ENCODE results near the gene C1RL.

Gene C1RL

DNA sequence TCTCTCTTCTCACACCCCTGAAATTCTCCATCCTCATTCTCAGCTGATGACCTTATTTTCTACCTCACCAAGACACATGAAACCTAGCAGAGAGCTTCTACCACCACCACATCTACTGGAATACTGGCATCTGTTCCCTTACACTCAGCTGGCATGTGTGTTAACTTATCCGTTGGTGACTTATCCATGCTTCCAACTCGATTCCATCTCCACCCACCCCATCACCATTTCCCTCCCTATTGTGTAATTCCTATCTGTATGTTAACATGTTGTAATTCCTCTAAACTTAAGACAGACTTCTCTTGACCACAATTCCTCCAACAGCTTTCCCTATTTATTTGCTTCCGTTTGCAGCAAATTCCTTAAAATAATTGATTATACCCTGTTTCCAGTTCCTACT is 33.1 kb downstream of the C1RL start:
- H3K4me3 Mint-ChIP-seq: no peak overlapping the region
- H3K9me3 Mint-ChIP-seq: no peaks in the 10 kb centered on the region
- H3K4me1 Mint-ChIP-seq: peaks cover 10% of the 10 kb centered on the region
- no peak overlapping the region for H3K27ac Mint-ChIP-seq
- ATAC-seq: no peak
- H3K36me3 Mint-ChIP-seq: no peaks in the 10 kb centered on the region
- peaks cover 58% of the 10 kb centered on the region for H3K27me3 Mint-ChIP-seq

GRCh38 chr12:7075518-7075917 is 33.5 kb downstream of the C1RL start:
- Mint-ChIP-seq H3K4me1 (peaks cover 10% of the 10 kb centered on the region), H3K36me3 (no peaks in the 10 kb centered on the region), H3K4me3 (no peak overlapping the region), H3K27ac (no peak overlapping the region), H3K27me3 (peaks cover 58% of the 10 kb centered on the region), H3K9me3 (no peaks in the 10 kb centered on the region)
- ATAC-seq: no peak

- Mint-ChIP-seq H3K27ac (no peak overlapping the region), H3K36me3 (no peaks in the 10 kb centered on the region)
Observed at GRCh38 chr12:7073946-7074345, 35.1 kb downstream of the C1RL start.

DNA sequence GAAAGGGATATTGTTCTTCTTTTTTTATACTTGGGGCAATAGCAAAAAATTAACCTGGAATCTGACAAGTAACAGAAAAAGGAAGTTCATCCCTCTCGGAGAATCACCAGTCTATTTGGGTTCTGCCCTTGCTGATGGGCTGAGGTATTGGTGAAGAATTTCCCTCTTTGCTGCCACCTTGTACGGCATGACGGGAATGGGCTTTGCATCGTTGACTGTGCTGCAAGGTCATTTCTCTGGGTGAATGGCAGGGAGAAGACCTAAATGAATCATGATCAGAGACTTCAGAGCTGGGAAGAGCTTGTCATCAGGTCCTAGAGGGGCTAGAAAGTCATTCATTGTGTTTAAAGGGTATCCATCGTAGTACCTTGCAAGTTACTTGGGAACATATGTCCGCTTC is 36.5 kb downstream of the C1RL start:
- no peak overlapping the region for H3K4me3 Mint-ChIP-seq
- no peak for ATAC-seq
- no peaks in the 10 kb centered on the region for H3K36me3 Mint-ChIP-seq
- peaks cover 71% of the 10 kb centered on the region for H3K27me3 Mint-ChIP-seq
- no peak overlapping the region for H3K27ac Mint-ChIP-seq
- H3K9me3 Mint-ChIP-seq: no peaks in the 10 kb centered on the region
- H3K4me1 Mint-ChIP-seq: peaks cover 10% of the 10 kb centered on the region

More at GRCh38 chr12:7073946-7074345, 35.1 kb downstream of the C1RL start:
- H3K4me1 Mint-ChIP-seq: peaks cover 10% of the 10 kb centered on the region
- ATAC-seq: no peak
- no peak overlapping the region for H3K4me3 Mint-ChIP-seq
- H3K9me3 Mint-ChIP-seq: no peaks in the 10 kb centered on the region
- H3K27me3 Mint-ChIP-seq: peaks cover 58% of the 10 kb centered on the region

GRCh38 chr12:7072035-7072434 is 37.0 kb downstream of the C1RL start:
- Mint-ChIP-seq H3K27me3 (peaks cover 71% of the 10 kb centered on the region), H3K27ac (no peak overlapping the region), H3K4me1 (peaks cover 10% of the 10 kb centered on the region), H3K4me3 (no peak overlapping the region), H3K36me3 (no peaks in the 10 kb centered on the region), H3K9me3 (no peaks in the 10 kb centered on the region)
- no peak for ATAC-seq

- Mint-ChIP-seq H3K27ac (no peak overlapping the region), H3K27me3 (peaks cover 46% of the 10 kb centered on the region), H3K4me1 (no peaks in the 10 kb centered on the region), H3K36me3 (no peaks in the 10 kb centered on the region), H3K9me3 (no peaks in the 10 kb centered on the region), H3K4me3 (no peak overlapping the region)
- ATAC-seq: no peak
Observed at GRCh38 chr12:7069386-7069785, 39.6 kb downstream of the C1RL start.

DNA sequence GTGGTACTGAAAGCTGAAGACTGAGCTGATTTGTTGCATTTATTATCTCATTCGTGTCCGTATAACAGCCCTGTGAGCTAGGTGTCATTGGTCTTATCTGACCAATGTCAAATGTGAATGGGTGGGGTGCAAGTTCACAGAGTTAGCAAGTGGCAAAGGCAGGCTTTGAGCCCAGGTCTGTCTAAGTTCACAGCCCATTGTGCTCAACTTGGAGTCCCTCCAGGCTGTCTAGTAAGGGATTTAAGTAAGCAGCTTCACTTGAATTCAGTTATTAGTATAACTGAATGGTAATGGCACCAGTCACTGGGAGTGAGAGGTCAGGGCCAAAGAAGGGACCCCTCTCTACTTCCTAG is 40.0 kb downstream of the C1RL start:
- no peaks in the 10 kb centered on the region for H3K4me1 Mint-ChIP-seq
- H3K36me3 Mint-ChIP-seq: no peaks in the 10 kb centered on the region
- ATAC-seq: no peak
- peaks cover 44% of the 10 kb centered on the region for H3K27me3 Mint-ChIP-seq
- no peak overlapping the region for H3K27ac Mint-ChIP-seq
- no peak overlapping the region for H3K4me3 Mint-ChIP-seq
- H3K9me3 Mint-ChIP-seq: no peaks in the 10 kb centered on the region

DNA sequence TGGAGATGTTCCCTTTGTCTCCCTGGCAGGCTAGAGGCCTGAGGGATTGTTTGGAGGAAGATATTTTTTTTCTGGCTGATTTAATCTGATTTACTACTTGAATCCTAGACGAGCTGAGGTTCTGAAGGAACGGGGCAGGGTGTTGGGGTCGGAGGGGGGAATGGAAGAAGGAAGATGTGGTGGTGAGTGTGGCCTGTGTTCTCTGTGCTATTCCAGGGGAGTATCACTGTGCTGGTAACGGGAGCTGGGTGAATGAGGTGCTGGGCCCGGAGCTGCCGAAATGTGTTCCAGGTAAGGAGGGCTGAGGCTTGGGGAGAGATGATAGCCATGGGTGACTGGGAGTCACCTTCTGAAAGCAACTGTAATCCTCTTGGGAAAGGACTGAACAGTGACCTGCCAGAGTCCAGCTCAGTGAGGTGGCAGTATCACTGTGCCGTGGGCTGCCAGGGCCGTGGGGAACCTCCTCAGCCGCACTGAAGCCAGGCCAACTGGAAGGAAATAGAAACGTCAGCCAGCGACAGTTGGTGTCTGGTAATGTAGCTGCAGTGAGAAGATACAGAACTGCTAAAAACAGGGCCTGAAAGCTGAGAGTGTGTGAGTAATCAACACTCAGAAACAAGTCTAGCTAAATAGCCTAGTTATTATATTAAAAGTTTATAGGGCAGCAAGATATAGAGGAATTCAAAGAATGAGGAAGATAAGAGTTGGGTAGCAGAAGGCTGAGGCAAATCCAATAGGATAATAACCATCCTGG is 40.6 kb downstream of the C1RL start:
- Mint-ChIP-seq H3K9me3 (no peaks in the 10 kb centered on the region), H3K27ac (no peak overlapping the region), H3K36me3 (no peaks in the 10 kb centered on the region), H3K4me3 (no peak overlapping the region), H3K27me3 (peaks cover 39% of the 10 kb centered on the region), H3K4me1 (no peaks in the 10 kb centered on the region)
- no peak for ATAC-seq

DNA sequence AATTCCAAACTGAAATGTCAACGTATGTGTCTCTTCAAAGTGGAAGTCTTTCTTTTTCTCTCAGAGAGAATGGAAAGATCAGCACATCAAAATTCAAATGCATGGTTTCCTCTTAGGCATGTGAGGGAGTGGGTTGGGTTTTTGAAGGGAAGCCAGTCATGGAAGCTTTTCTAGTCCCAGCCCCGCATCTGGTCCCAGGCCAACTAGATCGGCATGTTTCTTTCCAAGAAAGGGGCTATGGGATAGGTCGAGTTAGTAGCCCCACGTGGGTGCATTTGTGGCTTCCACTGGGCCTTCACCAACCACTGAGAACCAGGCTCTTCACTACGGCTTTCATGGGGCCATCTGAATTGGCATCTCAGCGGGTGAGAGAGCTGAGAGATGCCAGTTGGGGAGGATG is 41.9 kb downstream of the C1RL start:
- Mint-ChIP-seq H3K36me3 (no peaks in the 10 kb centered on the region), H3K27me3 (peaks cover 28% of the 10 kb centered on the region), H3K27ac (no peak overlapping the region), H3K9me3 (no peaks in the 10 kb centered on the region), H3K4me1 (no peaks in the 10 kb centered on the region), H3K4me3 (no peak overlapping the region)
- ATAC-seq: no peak

GRCh38 chr12:7066596-7066995 is 42.4 kb downstream of the C1RL start:
- Mint-ChIP-seq H3K27me3 (peaks cover 25% of the 10 kb centered on the region), H3K9me3 (no peaks in the 10 kb centered on the region), H3K4me3 (no peak overlapping the region), H3K27ac (no peak overlapping the region), H3K36me3 (no peaks in the 10 kb centered on the region), H3K4me1 (no peaks in the 10 kb centered on the region)
- ATAC-seq: no peak

GRCh38 chr12:7065073-7065623 is 43.9 kb downstream of the C1RL start:
- no peaks in the 10 kb centered on the region for H3K4me1 Mint-ChIP-seq
- H3K4me3 Mint-ChIP-seq: no peak overlapping the region
- ATAC-seq: no peak

GRCh38 chr12:7064516-7064915 is 44.5 kb downstream of the C1RL start:
- Mint-ChIP-seq H3K4me3 (no peak overlapping the region), H3K27me3 (peaks cover 43% of the 10 kb centered on the region)

More at GRCh38 chr12:7065073-7065623, 43.9 kb downstream of the C1RL start:
- Mint-ChIP-seq H3K9me3 (no peaks in the 10 kb centered on the region), H3K27me3 (peaks cover 37% of the 10 kb centered on the region), H3K27ac (no peak overlapping the region), H3K36me3 (no peaks in the 10 kb centered on the region)

GRCh38 chr12:7061596-7061995 is 47.4 kb downstream of the C1RL start:
- ATAC-seq: no peak
- no peaks in the 10 kb centered on the region for H3K9me3 Mint-ChIP-seq
- no peaks in the 10 kb centered on the region for H3K4me1 Mint-ChIP-seq
- H3K27ac Mint-ChIP-seq: no peak overlapping the region
- peaks cover 50% of the 10 kb centered on the region for H3K27me3 Mint-ChIP-seq
- H3K36me3 Mint-ChIP-seq: no peaks in the 10 kb centered on the region
- H3K4me3 Mint-ChIP-seq: no peak overlapping the region

More at GRCh38 chr12:7064516-7064915, 44.5 kb downstream of the C1RL start:
- no peak for ATAC-seq
- Mint-ChIP-seq H3K4me1 (no peaks in the 10 kb centered on the region), H3K36me3 (no peaks in the 10 kb centered on the region), H3K9me3 (no peaks in the 10 kb centered on the region), H3K27ac (no peak overlapping the region)

DNA sequence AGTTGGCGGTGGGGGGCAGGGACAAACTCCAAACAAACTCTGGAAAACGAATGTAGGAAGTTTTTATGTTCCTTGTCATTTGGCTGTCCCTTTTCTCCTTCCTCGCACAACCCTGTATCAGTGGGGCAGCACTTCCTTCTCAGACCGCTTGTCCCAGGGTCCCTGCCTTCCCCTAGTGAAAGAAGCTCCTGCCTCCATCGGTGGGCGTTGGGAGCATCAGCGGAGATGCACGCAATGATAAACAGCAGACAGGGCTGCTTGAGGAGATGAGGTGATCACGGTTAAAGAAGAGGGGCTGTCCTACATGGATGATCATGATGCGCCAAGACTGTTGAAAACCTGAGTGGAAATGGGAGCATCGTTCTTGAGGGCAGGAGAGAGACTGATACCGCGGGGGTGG is 47.9 kb downstream of the C1RL start:
- ATAC-seq: no peak
- peaks cover 55% of the 10 kb centered on the region for H3K27me3 Mint-ChIP-seq
- H3K27ac Mint-ChIP-seq: no peak overlapping the region
- H3K36me3 Mint-ChIP-seq: no peaks in the 10 kb centered on the region
- H3K9me3 Mint-ChIP-seq: no peaks in the 10 kb centered on the region
- no peaks in the 10 kb centered on the region for H3K4me1 Mint-ChIP-seq
- no peak overlapping the region for H3K4me3 Mint-ChIP-seq

GRCh38 chr12:7060353-7060954 is 48.6 kb downstream of the C1RL start, which contains the start of gene C1S:
Gene C1S, plus strand, starts transcription at chr12:7060718. Its CDS starts 1,195 bp downstream, at chr12:7061913.
- no peak within 1 kb of the TSS for H3K27ac Mint-ChIP-seq
- peaks cover 62% of the 10 kb centered on the region for H3K27me3 Mint-ChIP-seq
- H3K4me3 Mint-ChIP-seq: no peak within 1 kb of the TSS
- ATAC-seq: no peak
- H3K4me1 Mint-ChIP-seq: no peaks in the 10 kb centered on the region
- H3K9me3 Mint-ChIP-seq: no peaks in the 10 kb centered on the region
- H3K36me3 Mint-ChIP-seq: no peaks in the 10 kb centered on the region

DNA sequence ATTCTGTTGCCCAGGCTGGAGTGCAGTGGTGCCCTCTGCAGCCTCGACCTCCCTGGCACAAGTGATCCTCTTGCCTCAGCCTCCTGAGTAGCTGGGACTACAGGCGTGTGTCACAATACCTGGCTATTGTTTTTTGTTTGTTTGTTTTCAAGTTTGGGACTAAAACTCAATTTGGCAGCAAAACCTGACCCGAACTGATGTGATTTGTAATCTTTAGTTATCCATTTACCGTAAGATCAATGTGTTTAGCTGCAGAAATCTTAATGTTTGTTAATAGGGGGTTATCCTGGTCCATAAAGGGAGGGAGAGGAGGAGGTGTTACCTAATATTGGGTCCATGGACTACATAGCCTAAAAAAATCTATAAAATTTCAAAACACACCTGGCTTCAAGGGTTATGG is 49.2 kb downstream of the C1RL start:
- H3K4me3 Mint-ChIP-seq: no peak overlapping the region
- peaks cover 66% of the 10 kb centered on the region for H3K27me3 Mint-ChIP-seq
- no peaks in the 10 kb centered on the region for H3K4me1 Mint-ChIP-seq
- no peaks in the 10 kb centered on the region for H3K9me3 Mint-ChIP-seq
- no peak for ATAC-seq
- no peaks in the 10 kb centered on the region for H3K36me3 Mint-ChIP-seq
- no peak overlapping the region for H3K27ac Mint-ChIP-seq
